PC-3 (cell line): ENCODE measurements around the gene YJU2.

Source experiments
- EZH2 ChIP-seq: fragments of 300-600 bp; sonication (generic); IDR thresholded peaks from one replicate; pipeline ENCODE4 v1.6.1; 2017; ENCODE audit warnings: antibody characterized with exemption, mild to moderate bottlenecking, low read length; ENCODE audit not compliant: unreplicated experiment
- EZH2phosphoT487 ChIP-seq: fragments of 300-600 bp; sonication (generic); IDR thresholded peaks from 2 replicates; pipeline ENCODE4 v1.6.1; 2018; ENCODE audit warnings: mild to moderate bottlenecking, antibody characterized with exemption, low read length, borderline replicate concordance
- TF ChIP-seq, protein P1 (sequence below): fragments of 300-600 bp; sonication (generic); conservative IDR thresholded peaks from 2 replicates; pipeline ENCODE4 v1.5.1; 2017; ENCODE audit warnings: antibody characterized with exemption, low read depth, mild to moderate bottlenecking, low read length

DNA sequence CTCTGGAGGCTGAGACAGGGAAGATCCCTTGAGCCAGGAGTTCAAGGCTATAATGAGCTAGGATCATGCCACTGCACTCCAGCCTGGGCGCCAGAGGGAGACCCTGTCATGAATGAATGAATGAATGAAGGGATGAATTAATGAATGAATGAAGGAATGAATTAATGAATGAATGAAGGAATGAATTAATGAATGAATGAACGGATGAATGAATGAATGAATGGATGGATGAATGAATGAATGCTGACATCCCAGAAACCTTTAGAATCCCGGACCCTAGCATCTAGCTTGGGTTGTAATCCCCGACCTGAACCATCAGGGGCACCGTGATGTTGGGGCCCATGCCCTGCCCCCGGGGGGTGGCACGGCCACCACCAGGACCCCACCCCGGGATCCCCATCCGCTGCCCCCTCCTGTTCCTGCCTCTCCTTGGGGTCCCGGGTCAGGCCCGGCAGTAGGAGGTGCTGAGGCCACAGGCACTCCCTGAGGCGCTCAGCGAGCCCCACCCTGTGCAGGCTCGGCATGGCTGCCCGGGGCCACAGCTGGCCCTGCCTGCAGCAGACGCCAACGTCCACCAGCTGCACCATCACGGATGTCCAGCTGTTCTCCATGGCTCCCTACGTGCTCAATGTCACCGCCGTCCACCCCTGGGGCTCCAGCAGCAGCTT is 14.1 kb upstream of the YJU2 start:
- no peak for TF ChIP-seq EZH2
- TF ChIP-seq EZH2phosphoT487: no peak
- TF ChIP-seq, protein P1, sequence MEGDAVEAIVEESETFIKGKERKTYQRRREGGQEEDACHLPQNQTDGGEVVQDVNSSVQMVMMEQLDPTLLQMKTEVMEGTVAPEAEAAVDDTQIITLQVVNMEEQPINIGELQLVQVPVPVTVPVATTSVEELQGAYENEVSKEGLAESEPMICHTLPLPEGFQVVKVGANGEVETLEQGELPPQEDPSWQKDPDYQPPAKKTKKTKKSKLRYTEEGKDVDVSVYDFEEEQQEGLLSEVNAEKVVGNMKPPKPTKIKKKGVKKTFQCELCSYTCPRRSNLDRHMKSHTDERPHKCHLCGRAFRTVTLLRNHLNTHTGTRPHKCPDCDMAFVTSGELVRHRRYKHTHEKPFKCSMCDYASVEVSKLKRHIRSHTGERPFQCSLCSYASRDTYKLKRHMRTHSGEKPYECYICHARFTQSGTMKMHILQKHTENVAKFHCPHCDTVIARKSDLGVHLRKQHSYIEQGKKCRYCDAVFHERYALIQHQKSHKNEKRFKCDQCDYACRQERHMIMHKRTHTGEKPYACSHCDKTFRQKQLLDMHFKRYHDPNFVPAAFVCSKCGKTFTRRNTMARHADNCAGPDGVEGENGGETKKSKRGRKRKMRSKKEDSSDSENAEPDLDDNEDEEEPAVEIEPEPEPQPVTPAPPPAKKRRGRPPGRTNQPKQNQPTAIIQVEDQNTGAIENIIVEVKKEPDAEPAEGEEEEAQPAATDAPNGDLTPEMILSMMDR: no peak
